Left forelimb (tissue), 1 donor: ENCODE measurements around the gene SRGN.
"Not testable (repeated sequence)": the region's sequence is repeated elsewhere in the genome, so short reads cannot be mapped to it uniquely, and the experiment has no call there.

Experiments used
- DNase-seq: peaks from one replicate; pipeline ENCODE4 v3.0.0-alpha.2; 2018; ENCODE audit warnings: low spot score

The SRGN gene

DNA sequence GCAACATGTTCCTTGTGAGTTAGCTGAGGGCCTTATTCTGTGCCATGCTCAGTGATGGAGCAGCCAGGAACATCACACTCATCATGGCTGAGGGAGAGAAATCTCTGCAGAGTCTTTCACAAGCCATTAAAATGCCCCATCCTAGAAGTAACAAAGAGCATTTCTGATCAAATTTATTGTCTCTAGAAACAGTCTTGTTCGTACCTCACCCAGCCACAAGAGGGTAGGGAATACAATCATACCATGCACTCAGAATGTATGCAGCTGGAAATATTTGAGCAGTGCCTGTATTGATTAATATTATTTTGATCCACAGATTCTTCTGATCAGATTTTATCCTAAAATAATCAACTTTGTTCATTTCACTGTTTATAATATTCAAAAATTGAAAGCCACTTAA, 53.4 kb downstream of the SRGN start:
- DNase-seq, result no peak

DNA sequence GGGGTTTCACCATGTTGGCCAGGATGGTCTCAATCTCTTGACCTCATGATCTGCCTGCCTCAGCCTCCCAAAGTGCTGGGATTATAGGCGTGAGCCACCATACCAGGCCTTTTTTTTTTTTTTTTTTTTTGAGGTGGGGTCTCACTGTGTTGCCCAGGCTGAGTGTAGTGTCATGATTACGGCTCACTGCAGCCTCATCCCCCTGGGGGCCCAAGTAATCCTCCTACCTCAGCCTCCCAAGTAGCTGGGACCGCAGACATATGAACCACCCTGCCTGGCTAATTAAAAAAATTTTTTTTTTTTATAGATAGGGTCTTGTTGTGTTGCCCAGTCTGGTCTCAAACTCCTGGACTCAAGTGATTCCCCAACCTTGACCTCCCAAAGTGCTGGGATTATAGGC, 54.2 kb downstream of the SRGN start:
- DNase-seq, result not testable (repeated sequence)

DNA sequence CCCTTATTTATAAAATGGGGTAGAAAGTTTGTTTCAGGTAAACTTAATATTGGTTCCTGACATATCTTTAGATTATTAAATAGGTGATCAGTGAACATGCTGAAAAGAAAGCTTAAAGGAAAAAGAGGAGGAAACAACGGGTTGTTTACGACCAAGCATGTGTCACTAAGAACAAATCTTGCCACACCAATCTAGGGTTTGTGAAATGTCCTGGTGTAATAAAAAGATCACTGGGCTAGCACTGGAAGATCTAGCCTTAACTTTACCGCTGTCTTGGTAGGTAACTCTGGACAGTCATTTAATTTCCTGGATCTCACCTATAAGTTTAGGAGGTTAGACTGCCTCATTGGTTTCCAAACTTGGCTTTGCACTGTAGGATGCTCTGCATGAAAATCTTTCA, 55.1 kb downstream of the SRGN start:
- no peak for DNase-seq

DNA sequence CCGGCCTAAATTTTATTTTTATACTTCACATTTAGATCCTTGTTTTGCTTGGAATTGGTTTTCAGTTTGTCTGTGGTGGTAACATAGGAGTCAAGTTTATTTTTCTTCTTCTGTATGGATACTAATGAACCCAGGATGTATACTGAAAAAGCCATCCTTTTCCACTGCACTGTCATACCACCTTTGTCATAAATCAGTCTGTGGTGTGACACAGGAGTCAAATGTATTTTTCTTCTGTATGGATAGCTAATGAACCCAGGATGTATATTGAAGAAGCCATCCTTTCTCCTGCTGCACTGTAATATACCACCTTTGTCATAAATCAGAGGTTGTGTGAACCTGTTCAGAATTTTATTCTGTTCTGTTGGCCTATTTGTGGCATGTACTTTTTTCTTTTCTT, 57.4 kb downstream of the SRGN start:
- no peak for DNase-seq

GRCh38 chr10:69145864-69146263, 58.0 kb downstream of the SRGN start:
- no peak for DNase-seq

GRCh38 chr10:69146759-69147158, 58.9 kb downstream of the SRGN start:
- DNase-seq, result no peak

DNA sequence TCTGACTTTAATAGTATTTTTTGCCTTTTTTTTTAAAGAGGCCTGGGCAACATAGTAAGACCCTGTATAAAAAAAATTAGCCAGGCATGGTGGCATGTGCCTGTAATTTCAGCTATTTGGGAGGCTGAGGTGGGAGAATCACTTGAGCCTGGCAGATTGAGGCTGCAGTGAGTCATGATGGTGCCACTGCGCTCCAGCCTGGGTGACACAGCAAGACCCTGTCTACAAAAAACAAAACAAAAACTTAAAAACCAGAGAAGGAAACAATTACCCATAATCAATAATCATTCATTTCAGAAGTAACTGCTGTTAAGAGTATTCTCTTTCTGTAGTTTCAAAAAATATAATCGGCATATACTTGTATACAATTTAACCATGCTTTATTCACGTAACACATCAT, 64.1 kb downstream of the SRGN start:
- DNase-seq, result no peak

GRCh38 chr10:69153227-69153626, 65.3 kb downstream of the SRGN start:
- DNase-seq, result no peak
